ENCODE measurements around the gene MTCH1. TPM values are rescaled to one million over a fixed set of nuclear protein-coding genes. Genes with fewer than 3 reads are reported as not detected.
"Not testable (repeated sequence)": the region's sequence is repeated elsewhere in the genome, so short reads cannot be mapped to it uniquely, and the experiment has no call there.

MTCH1 gene
- polyA plus RNA-seq, 1 donor = 126 TPM

- H3K27me3 ChIP-seq (ENCODE audit: control insufficient read depth, insufficient read depth, low read length) = peaks cover 2% of the 10 kb centered on the region
- H3K4me3 ChIP-seq (ENCODE audit: low read length) = no peak overlapping the region
- no peak for DNase-seq
- H3K27ac ChIP-seq (ENCODE audit: low read length) = no peak overlapping the region
- H3K4me1 ChIP-seq (ENCODE audit: control insufficient read depth, insufficient read depth, low read length) = peaks cover 3% of the 10 kb centered on the region
- H3K9me3 ChIP-seq (ENCODE audit: control insufficient read depth, low read depth, low read length) = no peaks in the 10 kb centered on the region
- H3K36me3 ChIP-seq (ENCODE audit: control insufficient read depth, insufficient read depth, low read length) = no peaks in the 10 kb centered on the region
- 43% methylated on average over 1 of the region's 17 CpGs for WGBS (ENCODE audit: insufficient coverage, low lambda C conversion rate)
These were observed 26.3 kb downstream of the MTCH1 start for GRCh38 chr6:36959555-36960250.

- DNase-seq = no peak
- Histone ChIP-seq H3K27ac (ENCODE audit: low read length) (no peak overlapping the region), H3K4me1 (ENCODE audit: control insufficient read depth, insufficient read depth, low read length) (peaks cover 3% of the 10 kb centered on the region), H3K36me3 (ENCODE audit: control insufficient read depth, insufficient read depth, low read length) (no peaks in the 10 kb centered on the region), H3K9me3 (ENCODE audit: control insufficient read depth, low read depth, low read length) (no peaks in the 10 kb centered on the region), H3K4me3 (ENCODE audit: low read length) (no peak overlapping the region), H3K27me3 (ENCODE audit: control insufficient read depth, insufficient read depth, low read length) (peaks cover 2% of the 10 kb centered on the region)
- WGBS (ENCODE audit: insufficient coverage, low lambda C conversion rate) = no CpG with 5 or more reads among the region's 44 CpGs
These were observed 27.0 kb downstream of the MTCH1 start for GRCh38 chr6:36958775-36959554.

GRCh38 chr6:36957773-36958271 lies 28.2 kb downstream of the MTCH1 start:
- Histone ChIP-seq H3K27ac (ENCODE audit: low read length) (no peak overlapping the region), H3K36me3 (ENCODE audit: control insufficient read depth, insufficient read depth, low read length) (no peaks in the 10 kb centered on the region), H3K9me3 (ENCODE audit: control insufficient read depth, low read depth, low read length) (no peaks in the 10 kb centered on the region), H3K27me3 (ENCODE audit: control insufficient read depth, insufficient read depth, low read length) (peaks cover 2% of the 10 kb centered on the region), H3K4me3 (ENCODE audit: low read length) (no peak overlapping the region), H3K4me1 (ENCODE audit: control insufficient read depth, insufficient read depth, low read length) (no peaks in the 10 kb centered on the region)
- no peak for DNase-seq
- 80% methylated on average over 1 of the region's 9 CpGs for WGBS (ENCODE audit: insufficient coverage, low lambda C conversion rate)

GRCh38 chr6:36956446-36956820 lies 29.6 kb downstream of the MTCH1 start:
- peaks cover under 1% of the 10 kb centered on the region for H3K27me3 ChIP-seq (ENCODE audit: control insufficient read depth, insufficient read depth, low read length)
- no peaks in the 10 kb centered on the region for H3K9me3 ChIP-seq (ENCODE audit: control insufficient read depth, low read depth, low read length)
- H3K36me3 ChIP-seq (ENCODE audit: control insufficient read depth, insufficient read depth, low read length) = no peaks in the 10 kb centered on the region
- no peaks in the 10 kb centered on the region for H3K4me1 ChIP-seq (ENCODE audit: control insufficient read depth, insufficient read depth, low read length)
- H3K27ac ChIP-seq (ENCODE audit: low read length) = no peak overlapping the region
- no peak for DNase-seq
- no peak overlapping the region for H3K4me3 ChIP-seq (ENCODE audit: low read length)

GRCh38 chr6:36955671-36956445 lies 30.1 kb downstream of the MTCH1 start:
- Histone ChIP-seq H3K27me3 (ENCODE audit: control insufficient read depth, insufficient read depth, low read length) (no peaks in the 10 kb centered on the region), H3K36me3 (ENCODE audit: control insufficient read depth, insufficient read depth, low read length) (no peaks in the 10 kb centered on the region), H3K27ac (ENCODE audit: low read length) (no peak overlapping the region), H3K4me1 (ENCODE audit: control insufficient read depth, insufficient read depth, low read length) (no peaks in the 10 kb centered on the region), H3K4me3 (ENCODE audit: low read length) (no peak overlapping the region), H3K9me3 (ENCODE audit: control insufficient read depth, low read depth, low read length) (no peaks in the 10 kb centered on the region)
- 60% methylated on average over 1 of the region's 9 CpGs for WGBS (ENCODE audit: insufficient coverage, low lambda C conversion rate)
- no peak for DNase-seq

GRCh38 chr6:36955136-36955535 lies 30.9 kb downstream of the MTCH1 start:
- no peaks in the 10 kb centered on the region for H3K4me1 ChIP-seq (ENCODE audit: control insufficient read depth, insufficient read depth, low read length)
- no CpG with 5 or more reads among the region's 6 CpGs for WGBS (ENCODE audit: insufficient coverage, low lambda C conversion rate)
- no peak overlapping the region for H3K27ac ChIP-seq (ENCODE audit: low read length)
- H3K36me3 ChIP-seq (ENCODE audit: control insufficient read depth, insufficient read depth, low read length) = no peaks in the 10 kb centered on the region
- no peaks in the 10 kb centered on the region for H3K9me3 ChIP-seq (ENCODE audit: control insufficient read depth, low read depth, low read length)
- H3K27me3 ChIP-seq (ENCODE audit: control insufficient read depth, insufficient read depth, low read length) = no peaks in the 10 kb centered on the region
- no peak for DNase-seq
- no peak overlapping the region for H3K4me3 ChIP-seq (ENCODE audit: low read length)

GRCh38 chr6:36954262-36954931 lies 31.6 kb downstream of the MTCH1 start, which contains the start of gene PI16:
PI16 (plus strand) TSS chr6:36954738; CDS start chr6:36954761, 23 bp downstream.
- no CpG with 5 or more reads among the region's 14 CpGs for WGBS (ENCODE audit: insufficient coverage, low lambda C conversion rate)
- Histone ChIP-seq H3K4me3 (ENCODE audit: low read length) (no peak within 1 kb of the TSS), H3K27ac (ENCODE audit: low read length) (no peak within 1 kb of the TSS), H3K36me3 (ENCODE audit: control insufficient read depth, insufficient read depth, low read length) (no peaks in the 10 kb centered on the region), H3K4me1 (ENCODE audit: control insufficient read depth, insufficient read depth, low read length) (no peaks in the 10 kb centered on the region), H3K9me3 (ENCODE audit: control insufficient read depth, low read depth, low read length) (no peaks in the 10 kb centered on the region), H3K27me3 (ENCODE audit: control insufficient read depth, insufficient read depth, low read length) (no peaks in the 10 kb centered on the region)
- DNase-seq = no peak

GRCh38 chr6:36953931-36954261 lies 32.1 kb downstream of the MTCH1 start:
- Histone ChIP-seq H3K4me1 (ENCODE audit: control insufficient read depth, insufficient read depth, low read length) (no peaks in the 10 kb centered on the region), H3K27me3 (ENCODE audit: control insufficient read depth, insufficient read depth, low read length) (no peaks in the 10 kb centered on the region), H3K36me3 (ENCODE audit: control insufficient read depth, insufficient read depth, low read length) (no peaks in the 10 kb centered on the region), H3K4me3 (ENCODE audit: low read length) (no peak overlapping the region), H3K27ac (ENCODE audit: low read length) (no peak overlapping the region), H3K9me3 (ENCODE audit: control insufficient read depth, low read depth, low read length) (no peaks in the 10 kb centered on the region)
- WGBS (ENCODE audit: insufficient coverage, low lambda C conversion rate) = no CpG with 5 or more reads among the region's 1 CpG
- no peak for DNase-seq

- H3K9me3 ChIP-seq (ENCODE audit: control insufficient read depth, low read depth, low read length) = no peaks in the 10 kb centered on the region
- DNase-seq = no peak
- no peak overlapping the region for H3K27ac ChIP-seq (ENCODE audit: low read length)
- no peaks in the 10 kb centered on the region for H3K4me1 ChIP-seq (ENCODE audit: control insufficient read depth, insufficient read depth, low read length)
- WGBS (ENCODE audit: insufficient coverage, low lambda C conversion rate) = 83% methylated on average over 1 of the region's 3 CpGs
- H3K4me3 ChIP-seq (ENCODE audit: low read length) = no peak overlapping the region
- H3K36me3 ChIP-seq (ENCODE audit: control insufficient read depth, insufficient read depth, low read length) = no peaks in the 10 kb centered on the region
- no peaks in the 10 kb centered on the region for H3K27me3 ChIP-seq (ENCODE audit: control insufficient read depth, insufficient read depth, low read length)
These were observed 36.4 kb downstream of the MTCH1 start for GRCh38 chr6:36949636-36950035.

- WGBS (ENCODE audit: insufficient coverage, low lambda C conversion rate) = 60% methylated on average over 1 of the region's 9 CpGs
- DNase-seq; H3K4me3 ChIP-seq (ENCODE audit: low read length): not testable (repeated sequence)
These were observed 36.9 kb downstream of the MTCH1 start for GRCh38 chr6:36949076-36949475.

More at GRCh38 chr6:36949076-36949475, 36.9 kb downstream of the MTCH1 start:
- H3K27me3 ChIP-seq (ENCODE audit: control insufficient read depth, insufficient read depth, low read length); H3K4me1 ChIP-seq (ENCODE audit: control insufficient read depth, insufficient read depth, low read length); H3K9me3 ChIP-seq (ENCODE audit: control insufficient read depth, low read depth, low read length); H3K36me3 ChIP-seq (ENCODE audit: control insufficient read depth, insufficient read depth, low read length); H3K27ac ChIP-seq (ENCODE audit: low read length): not testable (repeated sequence)

All from large intestine (tissue), 3 donors.